ENCODE measurements around the gene DDX47. TPM values are rescaled to one million over a fixed set of nuclear protein-coding genes. Genes with fewer than 3 reads are reported as not detected.

DDX47 gene
- polyA plus RNA-seq (2013, experiment 1 of 4), result 69.7 TPM
- polyA plus RNA-seq (2013, experiment 2 of 4), result 66.8 TPM
- 58.0 TPM for polyA plus RNA-seq (2013, experiment 3 of 4)
- 65.5 TPM for polyA plus RNA-seq (2013, experiment 4 of 4)

GRCh38 chr12:12813120-12814101 is at the start of gene DDX47:
DDX47 (plus strand) TSS chr12:12813346; CDS start chr12:12813368, 22 bp downstream.
- Histone ChIP-seq H3K27me3 (ENCODE audit: control insufficient read depth, insufficient read depth, low read length, poor library complexity, severe bottlenecking) (no peaks in the 10 kb centered on the region), H3K36me3 (ENCODE audit: control insufficient read depth, insufficient read depth, low read length) (no peaks in the 10 kb centered on the region), H3K9me3 (ENCODE audit: control insufficient read depth, low read length) (no peaks in the 10 kb centered on the region), H3K27ac (ENCODE audit: insufficient read depth, low read depth, low read length, poor library complexity, severe bottlenecking) (peak within 1 kb of the TSS; percentile 22), H3K4me3 (ENCODE audit: insufficient read depth, low read depth, low read length) (peak within 1 kb of the TSS; percentile 87), H3K4me1 (ENCODE audit: control insufficient read depth, insufficient read depth, low read length) (no peaks in the 10 kb centered on the region)
- 4% methylated on average over 35 of the region's 35 CpGs for WGBS, 2 experiments

- Histone ChIP-seq H3K4me1 (ENCODE audit: control insufficient read depth, insufficient read depth, low read length) (no peaks in the 10 kb centered on the region), H3K9me3 (ENCODE audit: control insufficient read depth, low read length) (no peaks in the 10 kb centered on the region), H3K36me3 (ENCODE audit: control insufficient read depth, insufficient read depth, low read length) (no peaks in the 10 kb centered on the region), H3K27ac (ENCODE audit: insufficient read depth, low read depth, low read length, poor library complexity, severe bottlenecking) (no peak overlapping the region), H3K27me3 (ENCODE audit: control insufficient read depth, insufficient read depth, low read length, poor library complexity, severe bottlenecking) (no peaks in the 10 kb centered on the region), H3K4me3 (ENCODE audit: insufficient read depth, low read depth, low read length) (no peak overlapping the region)
These were observed 48.3 kb upstream of the DDX47 start for GRCh38 chr12:12764824-12765223.

- WGBS, 2 experiments, result 86 to 91% methylated on average over 4 to 6 of the region's 6 CpGs
- Histone ChIP-seq H3K4me3 (ENCODE audit: insufficient read depth, low read depth, low read length) (no peak overlapping the region), H3K27ac (ENCODE audit: insufficient read depth, low read depth, low read length, poor library complexity, severe bottlenecking) (no peak overlapping the region), H3K27me3 (ENCODE audit: control insufficient read depth, insufficient read depth, low read length, poor library complexity, severe bottlenecking) (no peaks in the 10 kb centered on the region), H3K36me3 (ENCODE audit: control insufficient read depth, insufficient read depth, low read length) (no peaks in the 10 kb centered on the region), H3K4me1 (ENCODE audit: control insufficient read depth, insufficient read depth, low read length) (no peaks in the 10 kb centered on the region), H3K9me3 (ENCODE audit: control insufficient read depth, low read length) (no peaks in the 10 kb centered on the region)
These were observed 42.9 kb upstream of the DDX47 start for GRCh38 chr12:12770262-12770661.

- Histone ChIP-seq H3K9me3 (ENCODE audit: control insufficient read depth, low read length) (no peaks in the 10 kb centered on the region), H3K4me3 (ENCODE audit: insufficient read depth, low read depth, low read length) (no peak overlapping the region), H3K36me3 (ENCODE audit: control insufficient read depth, insufficient read depth, low read length) (no peaks in the 10 kb centered on the region), H3K27me3 (ENCODE audit: control insufficient read depth, insufficient read depth, low read length, poor library complexity, severe bottlenecking) (no peaks in the 10 kb centered on the region), H3K27ac (ENCODE audit: insufficient read depth, low read depth, low read length, poor library complexity, severe bottlenecking) (no peak overlapping the region), H3K4me1 (ENCODE audit: control insufficient read depth, insufficient read depth, low read length) (no peaks in the 10 kb centered on the region)
- WGBS, 2 experiments, result 77 to 79% methylated on average over 3 of the region's 3 CpGs
These were observed 38.4 kb upstream of the DDX47 start for GRCh38 chr12:12774791-12775190.

- 84 to 90% methylated on average over 5 of the region's 5 CpGs for WGBS, 2 experiments
- H3K27ac ChIP-seq (ENCODE audit: insufficient read depth, low read depth, low read length, poor library complexity, severe bottlenecking), result no peak overlapping the region
These were observed 36.9 kb upstream of the DDX47 start for GRCh38 chr12:12776261-12776660.

GRCh38 chr12:12777092-12777491 is 36.1 kb upstream of the DDX47 start:
- H3K27ac ChIP-seq (ENCODE audit: insufficient read depth, low read depth, low read length, poor library complexity, severe bottlenecking), result no peak overlapping the region
- H3K4me1 ChIP-seq (ENCODE audit: control insufficient read depth, insufficient read depth, low read length), result no peaks in the 10 kb centered on the region
- no peaks in the 10 kb centered on the region for H3K9me3 ChIP-seq (ENCODE audit: control insufficient read depth, low read length)
- no peaks in the 10 kb centered on the region for H3K27me3 ChIP-seq (ENCODE audit: control insufficient read depth, insufficient read depth, low read length, poor library complexity, severe bottlenecking)
- no peak overlapping the region for H3K4me3 ChIP-seq (ENCODE audit: insufficient read depth, low read depth, low read length)
- no peaks in the 10 kb centered on the region for H3K36me3 ChIP-seq (ENCODE audit: control insufficient read depth, insufficient read depth, low read length)
- WGBS, 2 experiments, result 88% methylated on average over 3 of the region's 3 CpGs

More at GRCh38 chr12:12776261-12776660, 36.9 kb upstream of the DDX47 start:
- Histone ChIP-seq H3K4me1 (ENCODE audit: control insufficient read depth, insufficient read depth, low read length) (no peaks in the 10 kb centered on the region), H3K4me3 (ENCODE audit: insufficient read depth, low read depth, low read length) (no peak overlapping the region), H3K36me3 (ENCODE audit: control insufficient read depth, insufficient read depth, low read length) (no peaks in the 10 kb centered on the region), H3K9me3 (ENCODE audit: control insufficient read depth, low read length) (no peaks in the 10 kb centered on the region), H3K27me3 (ENCODE audit: control insufficient read depth, insufficient read depth, low read length, poor library complexity, severe bottlenecking) (no peaks in the 10 kb centered on the region)

GRCh38 chr12:12779007-12779406 is 34.1 kb upstream of the DDX47 start:
- H3K27me3 ChIP-seq (ENCODE audit: control insufficient read depth, insufficient read depth, low read length, poor library complexity, severe bottlenecking), result no peaks in the 10 kb centered on the region
- H3K27ac ChIP-seq (ENCODE audit: insufficient read depth, low read depth, low read length, poor library complexity, severe bottlenecking), result no peak overlapping the region
- H3K4me3 ChIP-seq (ENCODE audit: insufficient read depth, low read depth, low read length), result no peak overlapping the region
- H3K4me1 ChIP-seq (ENCODE audit: control insufficient read depth, insufficient read depth, low read length), result no peaks in the 10 kb centered on the region
- WGBS, 2 experiments, result 73 to 92% methylated on average over 2 of the region's 2 CpGs
- no peaks in the 10 kb centered on the region for H3K9me3 ChIP-seq (ENCODE audit: control insufficient read depth, low read length)
- no peaks in the 10 kb centered on the region for H3K36me3 ChIP-seq (ENCODE audit: control insufficient read depth, insufficient read depth, low read length)

GRCh38 chr12:12779529-12779928 is 33.6 kb upstream of the DDX47 start:
- Histone ChIP-seq H3K27ac (ENCODE audit: insufficient read depth, low read depth, low read length, poor library complexity, severe bottlenecking) (no peak overlapping the region), H3K4me3 (ENCODE audit: insufficient read depth, low read depth, low read length) (no peak overlapping the region)
- 70 to 90% methylated on average over 2 to 3 of the region's 3 CpGs for WGBS, 2 experiments

GRCh38 chr12:12784116-12784515 is 29.0 kb upstream of the DDX47 start:
- 100% methylated on average over 2 of the region's 2 CpGs for WGBS, 2 experiments
- Histone ChIP-seq H3K4me3 (ENCODE audit: insufficient read depth, low read depth, low read length) (no peak overlapping the region), H3K4me1 (ENCODE audit: control insufficient read depth, insufficient read depth, low read length) (peaks cover 6% of the 10 kb centered on the region), H3K27ac (ENCODE audit: insufficient read depth, low read depth, low read length, poor library complexity, severe bottlenecking) (no peak overlapping the region), H3K36me3 (ENCODE audit: control insufficient read depth, insufficient read depth, low read length) (no peaks in the 10 kb centered on the region), H3K27me3 (ENCODE audit: control insufficient read depth, insufficient read depth, low read length, poor library complexity, severe bottlenecking) (peaks cover 32% of the 10 kb centered on the region), H3K9me3 (ENCODE audit: control insufficient read depth, low read length) (no peaks in the 10 kb centered on the region)

More at GRCh38 chr12:12779529-12779928, 33.6 kb upstream of the DDX47 start:
- Histone ChIP-seq H3K27me3 (ENCODE audit: control insufficient read depth, insufficient read depth, low read length, poor library complexity, severe bottlenecking) (no peaks in the 10 kb centered on the region), H3K36me3 (ENCODE audit: control insufficient read depth, insufficient read depth, low read length) (no peaks in the 10 kb centered on the region), H3K9me3 (ENCODE audit: control insufficient read depth, low read length) (no peaks in the 10 kb centered on the region), H3K4me1 (ENCODE audit: control insufficient read depth, insufficient read depth, low read length) (no peaks in the 10 kb centered on the region)
